ENCODE results near the gene PHF13. TPM values are rescaled to one million over a fixed set of nuclear protein-coding genes. Genes with fewer than 3 reads are reported as not detected.
A peak's percentile ranks its signal among the peaks of the same experiment; 100 is the strongest.

PHF13 gene
- total and polyA plus RNA-seq, 11 donors, result 2.9 to 11.2 (median 7.8) TPM

DNA sequence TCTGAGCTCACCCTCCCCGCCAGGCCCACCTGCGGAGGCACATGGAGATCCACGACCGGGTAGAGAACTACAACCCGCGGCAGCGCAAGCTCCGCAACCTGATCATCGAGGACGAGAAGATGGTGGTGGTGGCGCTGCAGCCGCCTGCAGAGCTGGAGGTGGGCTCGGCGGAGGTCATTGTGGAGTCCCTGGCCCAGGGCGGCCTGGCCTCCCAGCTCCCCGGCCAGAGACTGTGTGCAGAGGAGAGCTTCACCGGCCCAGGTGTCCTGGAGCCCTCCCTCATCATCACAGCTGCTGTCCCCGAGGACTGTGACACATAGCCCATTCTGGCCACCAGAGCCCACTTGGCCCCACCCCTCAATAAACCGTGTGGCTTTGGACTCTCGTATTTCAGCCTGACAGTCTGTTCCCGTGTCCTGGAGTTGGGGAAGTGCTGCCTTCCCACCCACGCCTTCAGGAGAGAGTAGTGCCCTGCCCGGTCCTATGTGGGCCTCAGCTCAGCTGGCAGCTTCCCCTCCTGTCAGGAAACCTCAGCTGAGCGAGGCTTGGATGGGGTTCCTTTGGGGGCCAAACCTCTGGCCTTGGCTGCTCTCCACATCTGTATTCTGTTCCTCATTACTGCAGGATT lies 24.5 kb upstream of the PHF13 start:
- 59 to 82% (median 78%) methylated on average over 8 to 24 of the region's 24 CpGs for WGBS, 4 donors
- Histone ChIP-seq H3K4me1 (peaks cover 0 to 94% (median 50%) of the 10 kb centered on the region in 12 donors), H3K27me3 (no peaks in the 10 kb centered on the region), H3K9me3 (no peaks in the 10 kb centered on the region), H3K27ac (peak overlapping the region in 8 of 12 donors; percentile 2 to 58 (median 22)), H3K4me3 (no peak overlapping the region), H3K36me3 (peaks cover 0 to 74% (median 61%) of the 10 kb centered on the region in 9 donors)
- ATAC-seq, result no peak
- TF ChIP-seq, protein P1, sequence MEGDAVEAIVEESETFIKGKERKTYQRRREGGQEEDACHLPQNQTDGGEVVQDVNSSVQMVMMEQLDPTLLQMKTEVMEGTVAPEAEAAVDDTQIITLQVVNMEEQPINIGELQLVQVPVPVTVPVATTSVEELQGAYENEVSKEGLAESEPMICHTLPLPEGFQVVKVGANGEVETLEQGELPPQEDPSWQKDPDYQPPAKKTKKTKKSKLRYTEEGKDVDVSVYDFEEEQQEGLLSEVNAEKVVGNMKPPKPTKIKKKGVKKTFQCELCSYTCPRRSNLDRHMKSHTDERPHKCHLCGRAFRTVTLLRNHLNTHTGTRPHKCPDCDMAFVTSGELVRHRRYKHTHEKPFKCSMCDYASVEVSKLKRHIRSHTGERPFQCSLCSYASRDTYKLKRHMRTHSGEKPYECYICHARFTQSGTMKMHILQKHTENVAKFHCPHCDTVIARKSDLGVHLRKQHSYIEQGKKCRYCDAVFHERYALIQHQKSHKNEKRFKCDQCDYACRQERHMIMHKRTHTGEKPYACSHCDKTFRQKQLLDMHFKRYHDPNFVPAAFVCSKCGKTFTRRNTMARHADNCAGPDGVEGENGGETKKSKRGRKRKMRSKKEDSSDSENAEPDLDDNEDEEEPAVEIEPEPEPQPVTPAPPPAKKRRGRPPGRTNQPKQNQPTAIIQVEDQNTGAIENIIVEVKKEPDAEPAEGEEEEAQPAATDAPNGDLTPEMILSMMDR (IDR thresholded peaks at IDR 0.05), result no peak
- no peak for TF ChIP-seq POLR2A (IDR thresholded peaks at IDR 0.05)
- intact Hi-C loops (cut with DNase I), result no loop called here
- no peak for DNase-seq

DNA sequence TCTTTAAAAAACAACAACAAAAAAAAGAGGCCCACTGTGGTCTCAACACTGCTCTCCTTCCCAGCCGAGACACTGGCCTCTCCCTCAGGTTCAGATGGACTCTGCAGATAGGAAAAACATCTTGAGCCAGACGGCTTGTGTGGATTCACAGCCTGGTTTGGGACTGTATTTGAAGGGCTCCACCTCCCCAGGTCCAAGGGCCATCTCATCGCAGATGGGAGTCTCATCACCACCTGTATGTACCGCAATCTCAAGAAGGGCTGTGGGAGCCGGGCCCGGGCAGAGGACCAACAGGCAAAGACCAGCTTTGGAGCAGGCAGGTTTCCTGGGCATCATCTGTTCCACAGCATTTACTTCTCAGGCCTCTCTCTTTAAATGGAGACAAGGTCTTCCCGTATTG lies 23.5 kb upstream of the PHF13 start:
- Histone ChIP-seq H3K27ac (peak overlapping the region in 4 of 12 donors; percentile 2 to 58 (median 32)), H3K27me3 (no peaks in the 10 kb centered on the region), H3K4me3 (no peak overlapping the region), H3K4me1 (peaks cover 0 to 94% (median 43%) of the 10 kb centered on the region in 12 donors), H3K36me3 (peaks cover 0 to 84% (median 71%) of the 10 kb centered on the region in 9 donors), H3K9me3 (no peaks in the 10 kb centered on the region)
- DNase-seq (no peak), ATAC-seq (no peak)
- no peak for TF ChIP-seq POLR2A (IDR thresholded peaks at IDR 0.05)
- TF ChIP-seq, protein P1 (IDR thresholded peaks at IDR 0.05), result no peak
- intact Hi-C loops (cut with DNase I), result no loop called here
- 84 to 88% (median 87%) methylated on average over 7 of the region's 7 CpGs for WGBS, 4 donors

DNA sequence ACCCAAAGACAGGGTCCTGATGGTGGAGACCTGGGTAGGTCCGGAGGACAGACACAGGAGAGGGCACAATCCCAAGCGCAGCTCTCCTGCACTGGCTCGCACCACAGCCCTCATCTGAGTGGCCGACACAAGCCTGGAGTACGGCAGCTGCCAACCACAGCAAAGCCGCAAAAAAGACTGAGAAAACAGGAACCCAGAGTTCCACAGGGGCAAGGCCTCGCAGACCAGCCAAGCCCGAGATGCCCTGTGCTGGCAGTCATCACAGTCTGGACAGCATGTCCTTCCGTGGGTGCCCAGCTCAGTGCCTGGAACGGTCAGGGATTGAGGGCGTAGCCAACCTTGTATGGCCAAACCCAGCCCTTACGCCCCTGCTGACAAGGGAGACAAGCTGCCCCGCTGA lies 22.3 kb upstream of the PHF13 start:
- peaks cover 0 to 94% (median 50%) of the 10 kb centered on the region in 12 donors for H3K4me1 ChIP-seq
- H3K27me3 ChIP-seq, result no peaks in the 10 kb centered on the region
- 69 to 86% (median 72%) methylated on average over 11 to 13 of the region's 13 CpGs for WGBS, 4 donors
- H3K27ac ChIP-seq, result peak overlapping the region in 7 of 12 donors; percentile 2 to 68 (median 20)
- ATAC-seq, result peak; percentile 8 to 38 (median 25)
- no peak for DNase-seq
- no peaks in the 10 kb centered on the region for H3K9me3 ChIP-seq
- intact Hi-C loops (cut with DNase I), result no loop called here
- TF ChIP-seq POLR2A (IDR thresholded peaks at IDR 0.05), result no peak
- H3K4me3 ChIP-seq, result no peak overlapping the region
- H3K36me3 ChIP-seq, result peaks cover 0 to 93% (median 82%) of the 10 kb centered on the region in 9 donors

DNA sequence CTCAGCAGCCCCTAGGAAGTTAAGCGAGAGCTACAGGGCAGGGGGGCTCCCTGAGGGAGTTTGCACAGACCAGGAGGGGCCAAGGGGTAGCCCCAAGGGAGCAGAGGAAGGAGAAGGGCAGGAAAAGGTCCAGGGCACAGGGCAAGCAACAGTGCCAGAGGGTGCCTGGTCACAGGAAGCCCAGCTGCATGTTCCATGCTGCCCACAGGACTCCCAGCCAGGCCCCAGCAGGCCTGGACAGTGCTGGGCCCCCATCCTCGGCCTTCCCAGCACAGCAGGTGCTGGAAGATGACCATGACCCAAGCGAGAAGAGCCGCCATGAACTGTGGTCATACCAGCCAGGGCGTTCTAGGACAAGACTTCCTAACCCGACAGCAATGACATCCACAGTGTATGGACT lies 21.9 kb upstream of the PHF13 start:
- Histone ChIP-seq H3K27ac (peak overlapping the region in 8 of 12 donors; percentile 2 to 68 (median 20)), H3K4me1 (peaks cover 0 to 94% (median 53%) of the 10 kb centered on the region in 12 donors), H3K4me3 (no peak overlapping the region), H3K27me3 (no peaks in the 10 kb centered on the region), H3K9me3 (no peaks in the 10 kb centered on the region), H3K36me3 (peaks cover 0 to 93% (median 84%) of the 10 kb centered on the region in 9 donors)
- 86 to 95% (median 89%) methylated on average over 6 of the region's 6 CpGs for WGBS, 4 donors
- DNase-seq (no peak), ATAC-seq (no peak)
- TF ChIP-seq, protein P1 (IDR thresholded peaks at IDR 0.05), result no peak
- TF ChIP-seq POLR2A (IDR thresholded peaks at IDR 0.05), result no peak
- intact Hi-C loops (cut with DNase I), result no loop called here

Data from heart left ventricle (tissue), 16 donors.